Activated CD8-positive, alpha-beta T cell treated with anti-CD3 and anti-CD28 coated beads for 36 hours (primary cell): ENCODE results near the gene FMNL3. TPM values are rescaled to one million over a fixed set of nuclear protein-coding genes. Genes with fewer than 3 reads are reported as not detected.

Experiments used
- ATAC-seq: fragments of 200-7000 bp; cut with Tn5 transposase; one replicate; pipeline ENCODE4 v1.10.0; 2021; ENCODE audit warnings: mild to moderate bottlenecking, moderate library complexity
- CTCF ChIA-PET: fragments of 350-600 bp; sonication (Branson Sonifier 250); formaldehyde crosslinking; loops from one replicate; lab custom pipeline; 2021; ENCODE audit warnings: antibody characterized with exemption; lab: Charles Lee
- POLR2A ChIA-PET: fragments of 350-600 bp; sonication (Branson Sonifier 250); formaldehyde crosslinking; loops from one replicate; lab custom pipeline; 2021; ENCODE audit warnings: antibody characterized with exemption; lab: Charles Lee
- DNase-seq: peaks from one replicate; pipeline ENCODE4 v3.0.0-alpha.2; 2020
- H3K27ac Mint-ChIP-seq: one replicate; pipeline ENCODE4 v1.8.0; 2021; ENCODE audit warnings: mild to moderate bottlenecking, mixed read lengths
- H3K27me3 Mint-ChIP-seq: one replicate; pipeline ENCODE4 v1.8.0; 2021; ENCODE audit warnings: mixed read lengths
- H3K36me3 Mint-ChIP-seq: one replicate; pipeline ENCODE4 v1.8.0; 2021; ENCODE audit warnings: low read depth, mixed read lengths
- H3K4me1 Mint-ChIP-seq: one replicate; pipeline ENCODE4 v1.8.0; 2021; ENCODE audit warnings: low read depth, mixed read lengths
- H3K4me3 Mint-ChIP-seq: one replicate; pipeline ENCODE4 v1.8.0; 2021; ENCODE audit warnings: mild to moderate bottlenecking, moderate library complexity, mixed read lengths
- H3K9me3 Mint-ChIP-seq: one replicate; pipeline ENCODE4 v1.8.0; 2021; ENCODE audit warnings: mixed read lengths
- CTCF ChIP-seq: fragments of 200-600 bp; IDR thresholded peaks from one replicate; pipeline ENCODE4 v1.8.0; 2022; ENCODE audit warnings: antibody characterized with exemption, mild to moderate bottlenecking
- intact Hi-C: fragments of 100-400 bp; cut with micrococcal nuclease; formaldehyde crosslinking; loops from one replicate; pipeline ENCODE4 v1.10.0; 2022
- total RNA-seq, 2 experiments: library from RNA; stranded (reverse); gene quantifications; one replicate each; pipeline ENCODE4 v1.2.3, GENCODE V29; 2021

The FMNL3 gene
- total RNA-seq, 2 experiments from 2014 or later, result 22.8 to 23.5 TPM

GRCh38 chr12:49621651-49622500 is 85.3 kb downstream of the FMNL3 start:
- Mint-ChIP-seq H3K27me3 (peaks cover 29% of the 10 kb centered on the region), H3K4me3 (peak overlapping the region; percentile 76), H3K4me1 (peaks cover 26% of the 10 kb centered on the region), H3K9me3 (no peaks in the 10 kb centered on the region), H3K27ac (peak overlapping the region; percentile 79), H3K36me3 (no peaks in the 10 kb centered on the region)
- ChIA-PET CTCF (interaction anchor here (1.0 to 7.1 kb wide), 14 partner anchors 11 to 323 kb away, joined by 3 to 73 read pairs (median 4); partner anchors contain the start of genes DNAJC22 and TMBIM6), POLR2A (interaction anchor here (0.7 to 2.7 kb wide), 19 partner anchors 11 to 622 kb away, joined by 3 to 12 read pairs (median 4); partner anchors contain the start of genes DDN, FAM186B, KCNH3 and SPATS2)
- peak; percentile 31 for DNase-seq
- TF ChIP-seq CTCF, result no peak
- intact Hi-C loops, result no loop called here
- peak; percentile 45 for ATAC-seq

- ChIA-PET POLR2A (interaction anchor here (1.2 kb wide), 1 partner anchor 58 kb away, joined by 3 read pairs; no protein-coding TSS in a partner anchor), CTCF (interaction anchor here (1.4 to 2.2 kb wide), 4 partner anchors 18 to 261 kb away, joined by 4 to 13 read pairs (median 4); partner anchors contain the start of gene TMBIM6)
- Mint-ChIP-seq H3K27ac (no peak overlapping the region), H3K9me3 (no peaks in the 10 kb centered on the region), H3K4me3 (no peak overlapping the region), H3K36me3 (no peaks in the 10 kb centered on the region), H3K27me3 (peaks cover 33% of the 10 kb centered on the region), H3K4me1 (peaks cover 29% of the 10 kb centered on the region)
- ATAC-seq (no peak), DNase-seq (no peak)
- TF ChIP-seq CTCF, result no peak
- intact Hi-C loops, result no loop called here
Measured at GRCh38 chr12:49619286-49619685, 87.9 kb downstream of the FMNL3 start.

- Mint-ChIP-seq H3K4me3 (no peak overlapping the region), H3K4me1 (peaks cover 25% of the 10 kb centered on the region), H3K27me3 (peaks cover 35% of the 10 kb centered on the region), H3K36me3 (no peaks in the 10 kb centered on the region), H3K27ac (no peak overlapping the region), H3K9me3 (no peaks in the 10 kb centered on the region)
- no peak for TF ChIP-seq CTCF
- CTCF ChIA-PET, result interaction anchor here (1.4 to 2.2 kb wide), 4 partner anchors 18 to 260 kb away, joined by 4 to 13 read pairs (median 4); partner anchors contain the start of gene TMBIM6
- POLR2A ChIA-PET, result interaction anchor here (1.2 kb wide), 1 partner anchor 58 kb away, joined by 3 read pairs; no protein-coding TSS in a partner anchor
- intact Hi-C loops, result no loop called here
- DNase-seq (no peak), ATAC-seq (no peak)
Measured at GRCh38 chr12:49618576-49618975, 88.6 kb downstream of the FMNL3 start.

- peaks cover 42% of the 10 kb centered on the region for H3K27me3 Mint-ChIP-seq
- TF ChIP-seq CTCF, result no peak
- ATAC-seq (no peak), DNase-seq (no peak)
- H3K9me3 Mint-ChIP-seq, result no peaks in the 10 kb centered on the region
- intact Hi-C loops, result no loop called here
- ChIA-PET POLR2A (interaction anchor here (0.7 kb wide), 1 partner anchor 218 kb away, joined by 3 read pairs; no protein-coding TSS in a partner anchor), CTCF (no interaction called here)
- no peak overlapping the region for H3K4me3 Mint-ChIP-seq
- H3K36me3 Mint-ChIP-seq, result no peaks in the 10 kb centered on the region
- H3K4me1 Mint-ChIP-seq, result peaks cover 15% of the 10 kb centered on the region
- H3K27ac Mint-ChIP-seq, result no peak overlapping the region
Measured at GRCh38 chr12:49616533-49617219, 90.5 kb downstream of the FMNL3 start.
